GM23248 (cell line): ENCODE results near the gene CPED1. TPM values are rescaled to one million over a fixed set of nuclear protein-coding genes. Genes with fewer than 3 reads are reported as not detected.

ENCODE experiments used
- DNase-seq: peaks from one replicate; pipeline ENCODE4 v3.0.0-alpha.2; 2015
- H2AFZ ChIP-seq: fragments of 200-600 bp; sonication (generic); 2 replicates; pipeline ENCODE4 v1.6.1; 2016; ENCODE audit warnings: antibody characterized with exemption
- H3F3A ChIP-seq: fragments of 200-600 bp; sonication (generic); 2 replicates; pipeline ENCODE4 v1.6.1; 2016; ENCODE audit warnings: mild to moderate bottlenecking, antibody characterized with exemption, mixed run types; ENCODE audit not compliant: insufficient read depth
- H3K27ac ChIP-seq: fragments of 200-600 bp; sonication (generic); 2 replicates; pipeline ENCODE4 v1.5.1; 2016; ENCODE audit warnings: mild to moderate bottlenecking
- H3K27me3 ChIP-seq: fragments of 200-600 bp; sonication (generic); replicated peaks from 2 replicates; pipeline ENCODE4 v1.6.1; 2016; ENCODE audit warnings: mild to moderate bottlenecking; ENCODE audit not compliant: insufficient read depth
- H3K36me3 ChIP-seq: fragments of 200-600 bp; sonication (generic); 2 replicates; pipeline ENCODE4 v1.6.1; 2016; ENCODE audit warnings: low read depth, mild to moderate bottlenecking
- H3K4me1 ChIP-seq: fragments of 200-600 bp; sonication (generic); 2 replicates; pipeline ENCODE4 v1.6.1; 2016; ENCODE audit warnings: mild to moderate bottlenecking; ENCODE audit not compliant: insufficient read depth
- H3K4me2 ChIP-seq: fragments of 200-600 bp; sonication (generic); one replicate; pipeline ENCODE4 v1.6.1; 2016; ENCODE audit warnings: mild to moderate bottlenecking; ENCODE audit not compliant: unreplicated experiment
- H3K4me3 ChIP-seq: fragments of 200-600 bp; sonication (generic); 2 replicates; pipeline ENCODE4 v1.5.1; 2016; ENCODE audit warnings: mild to moderate bottlenecking
- H3K79me2 ChIP-seq: fragments of 200-600 bp; sonication (generic); 2 replicates; pipeline ENCODE4 v1.6.1; 2016; ENCODE audit warnings: mild to moderate bottlenecking; ENCODE audit not compliant: insufficient read depth
- H3K9ac ChIP-seq: fragments of 200-600 bp; sonication (generic); 2 replicates; pipeline ENCODE4 v1.6.1; 2016; ENCODE audit warnings: mild to moderate bottlenecking
- H3K9me2 ChIP-seq: fragments of 200-600 bp; sonication (generic); 2 replicates; pipeline ENCODE4 v1.6.1; 2016; ENCODE audit warnings: mixed run types, mild to moderate bottlenecking, moderate library complexity; ENCODE audit not compliant: insufficient read depth
- H3K9me3 ChIP-seq: fragments of 200-600 bp; sonication (generic); one replicate; pipeline ENCODE4 v1.6.1; 2017; ENCODE audit warnings: low read depth
- H4K20me1 ChIP-seq: fragments of 200-600 bp; sonication (generic); 2 replicates; pipeline ENCODE4 v1.6.0; 2016; ENCODE audit not compliant: insufficient read depth
- EZH2 ChIP-seq: fragments of 200-600 bp; sonication (generic); IDR thresholded peaks from 2 replicates; pipeline ENCODE4 v1.6.1; 2018; ENCODE audit warnings: antibody characterized with exemption, mild to moderate bottlenecking; ENCODE audit not compliant: insufficient read depth, poor library complexity, severe bottlenecking
- EZH2phosphoT487 ChIP-seq: fragments of 200-600 bp; sonication (generic); IDR thresholded peaks from 2 replicates; pipeline ENCODE4 v1.6.1; 2018; ENCODE audit warnings: antibody characterized with exemption, moderate library complexity, mild to moderate bottlenecking, low read depth; ENCODE audit not compliant: insufficient read depth
- WGBS, 2 experiments: methylation state at CpG; one replicate each; pipeline ENCODE4 v1.1.6; 2015 to 2017; ENCODE audit warnings: low lambda C conversion rate in 2 of 2, low coverage in 1 of 2; ENCODE audit errors: missing lambda C conversion rate in 2 of 2; 5-methylcytosine and 5-hydroxymethylcytosine counted together
- in situ Hi-C: fragments of 300-500 bp; cut with MboI; formaldehyde crosslinking; loops from 2 replicates; pipeline ENCODE4 v1.15.0; 2020
- polyA plus RNA-seq: library from polyadenylated mRNA; unstranded; fragments of >200 nt; fragmentation: Nextera tagmentation; extraction: Ambion mirVana; gene quantifications from 2 replicates; pipeline ENCODE4 v1.2.1, GENCODE V29; 2016
- total RNA-seq: library from RNA; depleted of rRNA; stranded (reverse); fragments of >200 nt; shearing (Covaris generic); gene quantifications from 2 replicates; pipeline ENCODE4 v1.2.3, GENCODE V29; 2014

CPED1 gene
- total and polyA plus RNA-seq, 2 experiments from 2014 or later = 12.4 to 20.2 TPM

DNA sequence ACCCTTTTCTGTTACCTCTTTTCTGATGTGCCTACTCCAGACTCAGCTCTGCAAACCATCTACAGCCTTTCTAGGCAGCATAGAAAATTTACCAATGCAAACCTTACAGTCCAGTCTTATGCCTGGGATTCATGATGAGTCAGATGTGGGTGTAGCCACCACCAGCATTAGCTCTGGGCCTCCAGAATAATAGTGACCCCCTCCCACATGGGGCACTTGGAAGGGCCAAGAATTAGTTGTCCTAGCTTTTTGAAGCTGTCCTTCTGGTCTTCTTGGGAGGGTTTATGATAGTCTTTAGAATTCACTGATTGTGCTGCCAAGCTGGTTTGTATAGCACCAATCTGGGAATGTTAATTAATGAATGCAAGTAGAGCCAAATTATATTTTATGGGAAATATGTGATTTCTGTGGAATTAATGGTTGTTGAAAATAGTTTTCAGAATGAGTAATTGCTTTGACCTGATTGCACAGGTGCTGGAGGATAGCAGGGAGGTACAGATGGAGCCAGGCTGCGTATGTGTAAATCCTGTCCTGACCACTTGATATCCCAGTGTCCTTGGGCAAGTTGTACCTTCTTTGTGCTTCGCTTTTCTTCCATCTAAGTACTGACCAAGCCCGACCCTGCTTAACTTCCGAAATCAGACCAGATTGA lies 94.8 kb downstream of the CPED1 start:
- H3K27ac ChIP-seq = peak overlapping the region; percentile 87
- TF ChIP-seq EZH2 (no peak), EZH2phosphoT487 (no peak)
- peak overlapping the region; percentile 88 for H3K4me2 ChIP-seq
- H3K9ac ChIP-seq = no peak overlapping the region; the same call in 1 of the 2 replicates
- H4K20me1 ChIP-seq = no peaks in the 10 kb centered on the region
- H3K79me2 ChIP-seq = no peaks in the 10 kb centered on the region
- no peaks in the 10 kb centered on the region for H3K36me3 ChIP-seq
- 84 to 95% methylated on average over 4 of the region's 4 CpGs for WGBS, 2 experiments
- H2AFZ ChIP-seq = peak overlapping the region; percentile 40; the same call in 1 of the 2 replicates
- in situ Hi-C loops = loop anchor here (5.0 kb wide), 1 partner anchor 96 kb away; the partner anchor contains the start of gene CPED1
- no peaks in the 10 kb centered on the region for H3K27me3 ChIP-seq
- DNase-seq = peak; percentile 87
- H3K9me2 ChIP-seq = no peaks in the 10 kb centered on the region
- peaks cover 49% of the 10 kb centered on the region for H3F3A ChIP-seq
- H3K4me1 ChIP-seq = peaks cover 69% of the 10 kb centered on the region
- H3K9me3 ChIP-seq = no peaks in the 10 kb centered on the region
- H3K4me3 ChIP-seq = peak overlapping the region; percentile 56

DNA sequence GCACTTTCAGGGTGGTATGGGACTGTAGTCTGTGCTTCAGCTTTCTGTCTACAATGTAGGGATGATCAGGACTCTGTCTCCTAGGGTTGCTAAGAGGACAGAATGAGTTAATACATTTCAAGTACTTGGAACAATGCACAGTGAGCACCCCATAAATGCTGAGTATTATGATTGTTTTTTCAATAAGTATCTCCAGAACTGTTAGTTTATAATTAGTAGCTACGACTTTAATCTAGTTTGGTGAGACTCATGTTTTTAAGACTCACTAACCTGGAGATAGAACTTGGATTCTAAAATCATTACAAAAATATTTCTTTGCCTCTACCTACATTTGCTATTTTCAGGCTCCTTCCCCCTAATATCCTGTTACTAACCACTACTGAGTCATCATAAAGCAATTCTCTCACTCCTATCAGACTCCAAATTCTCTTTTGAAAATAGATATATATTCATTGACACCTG lies 95.3 kb downstream of the CPED1 start:
- H4K20me1 ChIP-seq = no peaks in the 10 kb centered on the region
- H3K9me3 ChIP-seq = no peaks in the 10 kb centered on the region
- no peaks in the 10 kb centered on the region for H3K36me3 ChIP-seq
- H3K9ac ChIP-seq = no peak overlapping the region
- 0% methylated on average over 1 of the region's 1 CpG for WGBS, 2 experiments
- H3K27me3 ChIP-seq = no peaks in the 10 kb centered on the region
- H3K4me1 ChIP-seq = peaks cover 69% of the 10 kb centered on the region
- in situ Hi-C loops = loop anchor here (5.0 kb wide), 1 partner anchor 97 kb away; the partner anchor contains the start of gene CPED1
- no peaks in the 10 kb centered on the region for H3K79me2 ChIP-seq
- peak overlapping the region; percentile 88 for H3K4me2 ChIP-seq
- H3K4me3 ChIP-seq = peak overlapping the region; percentile 56
- H3F3A ChIP-seq = peaks cover 49% of the 10 kb centered on the region
- H3K9me2 ChIP-seq = no peaks in the 10 kb centered on the region
- TF ChIP-seq EZH2 (no peak), EZH2phosphoT487 (no peak)
- DNase-seq = peak; percentile 57
- no peak overlapping the region for H2AFZ ChIP-seq
- H3K27ac ChIP-seq = peak overlapping the region; percentile 87

DNA sequence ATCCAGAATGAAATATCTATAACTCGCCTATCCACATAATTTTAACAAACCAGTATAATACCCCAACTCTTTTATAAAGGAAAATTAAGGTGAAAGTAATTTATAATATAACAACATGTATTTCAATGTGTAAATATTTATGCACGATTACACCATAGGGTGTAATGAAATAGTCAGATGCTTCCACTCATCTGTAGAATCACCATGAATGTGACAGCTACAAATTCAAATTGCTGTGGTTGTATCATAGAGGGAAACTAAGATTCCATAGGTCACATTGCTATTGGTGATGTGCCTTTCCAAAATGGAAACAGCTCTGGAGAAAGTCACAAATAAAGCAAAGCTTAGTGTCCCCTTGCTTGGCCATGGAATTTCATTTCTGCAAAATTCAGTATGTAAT lies 95.7 kb downstream of the CPED1 start:
- Histone ChIP-seq H3K4me2 (peak overlapping the region; percentile 88), H3K9me2 (no peaks in the 10 kb centered on the region), H4K20me1 (no peaks in the 10 kb centered on the region), H3K27me3 (no peaks in the 10 kb centered on the region), H3K9ac (no peak overlapping the region), H3K9me3 (no peaks in the 10 kb centered on the region), H3K27ac (peak overlapping the region; percentile 87), H3F3A (peaks cover 49% of the 10 kb centered on the region), H3K36me3 (no peaks in the 10 kb centered on the region), H3K4me1 (peaks cover 69% of the 10 kb centered on the region), H3K4me3 (peak overlapping the region; percentile 56), H2AFZ (no peak overlapping the region), H3K79me2 (no peaks in the 10 kb centered on the region)
- 8 to 13% methylated on average over 2 of the region's 2 CpGs for WGBS, 2 experiments
- TF ChIP-seq EZH2phosphoT487 = no peak
- no peak for TF ChIP-seq EZH2
- peak; percentile 48 for DNase-seq
- in situ Hi-C loops = loop anchor here (5.0 kb wide), 1 partner anchor 97 kb away; the partner anchor contains the start of gene CPED1

DNA sequence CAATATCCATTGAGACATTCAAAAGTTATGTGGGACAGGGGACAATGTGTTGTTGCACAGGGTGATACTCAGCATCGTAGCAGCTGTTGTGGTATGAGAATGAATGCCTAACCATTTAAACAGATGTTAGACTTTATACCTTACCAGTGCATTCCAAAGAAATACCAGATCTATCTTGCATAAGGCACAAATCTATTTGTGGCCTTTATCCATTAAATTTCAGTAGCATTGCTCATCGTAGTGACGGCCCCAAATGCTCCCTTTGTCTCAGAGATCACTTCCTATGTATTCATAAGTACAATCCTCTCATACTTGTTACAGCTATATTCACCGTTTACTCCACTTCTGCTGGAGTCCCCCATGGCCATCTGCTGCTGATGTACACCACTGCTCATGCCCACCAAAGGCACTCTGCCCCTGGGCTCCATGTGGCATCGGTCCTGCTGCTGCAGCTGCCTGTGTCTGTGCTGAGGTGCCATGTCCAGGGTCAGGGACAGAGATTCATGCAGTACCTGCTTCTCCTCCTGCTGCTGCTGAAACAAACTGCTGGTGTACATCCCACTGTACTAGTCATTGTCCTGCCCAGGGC lies 96.3 kb downstream of the CPED1 start:
- H2AFZ ChIP-seq = no peak overlapping the region
- H3F3A ChIP-seq = peaks cover 49% of the 10 kb centered on the region
- no peaks in the 10 kb centered on the region for H3K27me3 ChIP-seq
- H3K9me2 ChIP-seq = no peaks in the 10 kb centered on the region
- no peaks in the 10 kb centered on the region for H4K20me1 ChIP-seq
- H3K27ac ChIP-seq = peak overlapping the region; percentile 87
- DNase-seq = peak; percentile 91
- no peaks in the 10 kb centered on the region for H3K36me3 ChIP-seq
- peaks cover 69% of the 10 kb centered on the region for H3K4me1 ChIP-seq
- peak overlapping the region; percentile 52 for H3K9ac ChIP-seq
- 1 to 3% methylated on average over 5 of the region's 5 CpGs for WGBS, 2 experiments
- peak overlapping the region; percentile 56 for H3K4me3 ChIP-seq
- in situ Hi-C loops = loop anchor here (5.0 kb wide), 1 partner anchor 98 kb away; the partner anchor contains the start of gene CPED1
- peak overlapping the region; percentile 88 for H3K4me2 ChIP-seq
- TF ChIP-seq EZH2phosphoT487 = no peak
- no peaks in the 10 kb centered on the region for H3K9me3 ChIP-seq
- no peaks in the 10 kb centered on the region for H3K79me2 ChIP-seq
